Kidney (tissue), 14 donors: ENCODE data around the gene VTA1. TPM values are rescaled to one million over a fixed set of nuclear protein-coding genes. Genes with fewer than 3 reads are reported as not detected.

ENCODE experiments used
- DNase-seq, 5 donors: peaks; one replicate each; pipeline ENCODE4 v3.0.0-alpha.2; 2013 to 2020
- FAIRE-seq: peaks from 2 replicates; lab custom pipeline; 2012; peaks lifted over from hg19 to GRCh38; lab: Jason Lieb, UNC
- H3K27ac ChIP-seq, 2 donors: one replicate each; pipeline ENCODE4 v1.7.0; 2013; ENCODE audit warnings: low read depth in 2 of 2, low read length in 2 of 2, inconsistent platforms in 1 of 2
- H3K27me3 ChIP-seq: one replicate; pipeline ENCODE4 v1.7.1; 2013; ENCODE audit warnings: low read length, inconsistent platforms; ENCODE audit not compliant: control insufficient read depth, insufficient read depth
- H3K36me3 ChIP-seq, 3 donors: one replicate each; pipeline versions ENCODE4 v1.7.0 to v1.7.1; 2013; ENCODE audit warnings: low read length in 3 of 3, control low read depth in 1 of 3, inconsistent platforms in 1 of 3; ENCODE audit not compliant: insufficient read depth in 3 of 3, control insufficient read depth in 2 of 3
- H3K4me1 ChIP-seq, 3 donors: one replicate each; pipeline versions ENCODE4 v1.7.0 to v1.7.1; 2013; ENCODE audit warnings: low read length in 3 of 3, inconsistent platforms in 1 of 3, low read depth in 1 of 3; ENCODE audit not compliant: control insufficient read depth in 2 of 3, insufficient read depth in 2 of 3
- H3K4me3 ChIP-seq, 3 donors: one replicate each; pipeline versions ENCODE4 v1.7.0 to v1.8.1; 2013; ENCODE audit warnings: low read length in 3 of 3, control low read depth in 1 of 3, inconsistent platforms in 1 of 3
- H3K9ac ChIP-seq, 3 donors: one replicate each; pipeline versions ENCODE4 v1.7.0 to v1.7.1; 2013; ENCODE audit warnings: low read length in 3 of 3, control low read depth in 1 of 3, inconsistent platforms in 1 of 3
- H3K9me3 ChIP-seq, 3 donors: one replicate each; pipeline versions ENCODE4 v1.7.0 to v1.7.1; 2013; ENCODE audit warnings: low read length in 3 of 3, control low read depth in 1 of 3, inconsistent platforms in 1 of 3; ENCODE audit not compliant: control insufficient read depth in 2 of 3, insufficient read depth in 1 of 3
- CTCF ChIP-seq: IDR thresholded peaks from 3 replicates; pipeline ENCODE4 v1.5.1; 2012; ENCODE audit warnings: mild to moderate bottlenecking, moderate library complexity, borderline replicate concordance; ENCODE audit not compliant: insufficient read depth; ENCODE audit errors: extremely low read depth
- intact Hi-C: fragments of 100-400 bp; cut with DNase I; formaldehyde crosslinking; loops from one replicate; pipeline ENCODE4 v1.11.1; 2022
- polyA plus RNA-seq: library from polyadenylated mRNA; stranded (reverse); fragments of 350-450 nt; fragmentation: Illumina TruSeq; extraction: RNeasy Lipid Tissue Mini Kit (QIAGEN cat#74804); gene quantifications from one replicate; pipeline ENCODE4 v1.2.3, GENCODE V29; 2014; ENCODE audit warnings: low read depth, low replicate concordance; ENCODE audit not compliant: insufficient read depth
- total RNA-seq: library from RNA; stranded (reverse); fragmentation: NEBNext Ultra II Directional; extraction: Animal tissue kit (Norgen Biotek cat#: 25700); gene quantifications from one replicate; pipeline ENCODE4 v1.2.1, GENCODE V29; 2021
- donor health status: control.
- donor health status: control.
- donor health status: control.
- donor health status: control.
- donor health status: control.
- donor health status: DM: yes; HTN: yes; CAD: no.
- donor health status: Normal renal cell carcinoma (clear cell type).

Gene VTA1
- total and polyA plus RNA-seq, 2 donors from 2014 or later: 32.9 to 37.2 TPM

- Histone ChIP-seq H3K4me1 (no peaks in the 10 kb centered on the region), H3K9me3 (no peaks in the 10 kb centered on the region), H3K27ac (no peak overlapping the region), H3K9ac (no peak overlapping the region), H3K36me3 (peaks cover 0 to 4% (median 2%) of the 10 kb centered on the region in 3 donors), H3K4me3 (no peak overlapping the region), H3K27me3 (no peaks in the 10 kb centered on the region)
- intact Hi-C loops: no loop called here
- FAIRE-seq: no peak
- DNase-seq: no peak
- TF ChIP-seq CTCF: no peak
Observed at GRCh38 chr6:142165227-142165626, 18.2 kb downstream of the VTA1 start.

DNA sequence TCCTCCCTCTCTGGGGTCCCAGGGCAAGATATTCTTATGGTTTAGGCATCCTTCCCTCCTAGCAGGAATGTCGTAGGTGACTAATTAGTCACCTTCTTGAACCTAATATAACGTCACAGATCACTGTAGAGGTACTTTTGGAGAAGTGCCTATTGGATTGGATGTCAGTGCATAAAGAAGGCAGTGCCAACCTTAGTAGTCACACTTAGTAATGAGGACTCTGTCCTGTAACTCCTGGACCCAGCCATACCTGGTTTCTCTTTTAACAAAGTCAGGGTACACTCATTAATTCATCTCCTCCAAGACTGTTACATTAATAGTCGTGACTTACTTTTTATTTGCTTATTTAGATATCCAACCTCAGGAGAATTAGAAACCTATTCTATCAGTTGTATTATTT, 20.0 kb downstream of the VTA1 start:
- Histone ChIP-seq H3K27ac (no peak overlapping the region), H3K27me3 (no peaks in the 10 kb centered on the region), H3K9me3 (no peaks in the 10 kb centered on the region), H3K4me1 (no peaks in the 10 kb centered on the region), H3K4me3 (no peak overlapping the region), H3K36me3 (peaks cover 0 to 4% (median 2%) of the 10 kb centered on the region in 3 donors), H3K9ac (no peak overlapping the region)
- no peak for TF ChIP-seq CTCF
- FAIRE-seq (no peak), DNase-seq (no peak)
- intact Hi-C loops: no loop called here

DNA sequence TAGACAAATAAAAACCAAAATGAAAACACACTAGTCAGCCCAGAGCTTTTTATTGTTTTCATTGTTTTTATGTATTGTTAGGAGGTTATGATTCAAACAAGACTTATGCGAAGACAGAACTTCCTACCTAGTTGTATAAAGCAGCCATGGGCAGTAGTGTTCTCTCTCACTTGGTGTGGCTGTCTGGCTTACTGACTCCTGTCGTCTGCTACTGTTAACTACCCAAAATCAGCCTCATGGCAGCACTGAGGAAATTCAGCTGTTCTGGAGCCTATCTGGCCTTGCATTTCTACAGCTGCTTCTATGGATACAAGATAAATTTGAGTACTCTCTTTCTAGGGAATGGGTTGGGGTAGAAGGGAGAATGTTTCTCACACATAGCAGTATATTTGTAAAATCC, 20.4 kb downstream of the VTA1 start:
- Histone ChIP-seq H3K27me3 (no peaks in the 10 kb centered on the region), H3K9ac (no peak overlapping the region), H3K4me1 (no peaks in the 10 kb centered on the region), H3K9me3 (no peaks in the 10 kb centered on the region), H3K4me3 (no peak overlapping the region), H3K36me3 (peaks cover under 1 to 4% (median 4%) of the 10 kb centered on the region in 3 donors), H3K27ac (no peak overlapping the region)
- peak in 1 of 5 donors; percentile 23 for DNase-seq
- intact Hi-C loops: no loop called here
- FAIRE-seq: no peak
- TF ChIP-seq CTCF: no peak

GRCh38 chr6:142171351-142171750, 24.3 kb downstream of the VTA1 start:
- Histone ChIP-seq H3K4me3 (no peak overlapping the region), H3K36me3 (peaks cover 2 to 8% (median 4%) of the 10 kb centered on the region in 3 donors), H3K9me3 (no peaks in the 10 kb centered on the region), H3K27me3 (no peaks in the 10 kb centered on the region), H3K9ac (no peak overlapping the region), H3K4me1 (no peaks in the 10 kb centered on the region), H3K27ac (no peak overlapping the region)
- intact Hi-C loops: no loop called here
- FAIRE-seq: no peak
- DNase-seq: no peak
- TF ChIP-seq CTCF: no peak
